NCI-H187 treated with DMSO at 0.1 percent for 48 hours (cell line): ENCODE measurements around the gene IRAK1.

Experiments
- DNase-seq: peaks from one replicate; lab custom pipeline; 2025; lab: John Stamatoyannopoulos, UW

IRAK1 gene

DNA sequence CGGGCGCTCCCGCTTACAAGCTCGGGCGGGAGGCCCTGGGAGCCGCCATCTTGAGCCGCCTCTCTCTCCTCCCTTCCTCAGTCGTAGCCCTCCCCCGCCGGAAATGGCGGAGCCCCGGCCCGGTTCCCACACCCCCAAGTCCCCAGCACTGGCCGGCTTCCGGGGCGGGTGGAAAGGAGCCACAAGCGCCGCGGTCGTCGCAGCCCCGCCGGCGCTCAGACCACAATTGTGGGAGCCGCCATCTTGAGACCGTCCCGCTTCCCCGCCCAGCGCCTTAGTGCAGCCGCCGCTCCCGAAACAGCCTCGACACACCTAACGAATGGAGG is 48.6 kb downstream of the IRAK1 start:
- DNase-seq = peak; percentile 71

DNA sequence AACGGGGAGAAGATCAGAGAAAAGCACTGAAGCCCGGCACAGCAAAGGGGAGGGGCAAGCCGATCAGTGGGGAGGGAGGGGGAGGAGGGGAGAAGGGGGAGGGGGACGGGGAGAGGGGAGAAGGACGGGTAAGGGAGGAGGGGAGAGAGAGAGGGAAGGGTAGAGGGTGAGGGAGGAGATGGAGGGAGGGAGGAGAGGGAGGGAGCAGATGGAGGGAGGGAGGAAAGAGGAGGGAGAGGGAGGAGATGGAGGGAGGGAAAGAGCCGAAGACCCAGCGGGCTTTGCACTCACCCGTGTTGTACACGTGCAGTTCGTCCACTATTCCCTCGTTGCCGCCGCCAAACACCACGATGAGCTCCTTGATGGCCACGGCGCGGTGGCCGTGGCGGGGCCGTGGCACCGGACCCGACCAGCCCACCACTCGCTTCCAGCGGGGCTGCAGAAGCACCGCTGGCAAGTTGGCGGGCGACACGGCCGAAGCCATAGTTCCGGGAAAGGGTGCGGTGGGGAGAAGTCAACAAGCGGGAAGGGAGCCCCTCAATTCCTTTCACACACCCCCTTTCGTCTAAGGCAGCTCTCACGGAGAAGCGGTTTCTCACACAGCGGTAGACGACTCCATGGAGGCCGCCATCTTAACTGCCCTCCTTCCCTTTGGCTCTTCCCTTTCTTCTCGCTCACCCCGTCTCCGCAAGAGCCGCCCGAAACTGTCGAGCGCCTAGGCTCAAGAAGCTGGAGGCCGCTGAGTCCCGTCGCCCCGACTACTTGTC is 49.2 kb downstream of the IRAK1 start:
- peak; percentile 77 for DNase-seq

- peak; percentile 40 for DNase-seq
Measured at GRCh38 chrX:153969904-153970356, 49.8 kb downstream of the IRAK1 start.

GRCh38 chrX:153969125-153969903 is 50.4 kb downstream of the IRAK1 start:
- DNase-seq = no peak

DNA sequence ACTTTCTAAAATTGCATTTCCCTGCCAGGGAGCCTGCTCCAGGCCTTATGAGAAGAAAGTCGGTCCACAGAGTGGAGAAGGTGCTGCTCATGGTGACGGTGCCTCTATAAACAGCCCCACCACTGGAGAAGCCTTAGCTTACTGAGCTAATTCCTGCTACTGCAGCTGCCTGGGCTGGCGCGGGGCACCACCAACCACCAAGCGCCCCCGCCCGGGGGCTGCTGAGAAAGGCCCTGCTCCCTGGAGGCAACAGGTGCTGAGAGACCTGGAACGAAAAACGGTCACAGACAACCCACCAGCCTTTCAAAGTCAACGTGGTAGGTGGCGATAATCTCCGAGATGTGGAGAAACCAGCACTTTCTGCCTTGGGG is 51.0 kb downstream of the IRAK1 start:
- DNase-seq = no peak

GRCh38 chrX:153968255-153968654 is 51.4 kb downstream of the IRAK1 start:
- no peak for DNase-seq

DNA sequence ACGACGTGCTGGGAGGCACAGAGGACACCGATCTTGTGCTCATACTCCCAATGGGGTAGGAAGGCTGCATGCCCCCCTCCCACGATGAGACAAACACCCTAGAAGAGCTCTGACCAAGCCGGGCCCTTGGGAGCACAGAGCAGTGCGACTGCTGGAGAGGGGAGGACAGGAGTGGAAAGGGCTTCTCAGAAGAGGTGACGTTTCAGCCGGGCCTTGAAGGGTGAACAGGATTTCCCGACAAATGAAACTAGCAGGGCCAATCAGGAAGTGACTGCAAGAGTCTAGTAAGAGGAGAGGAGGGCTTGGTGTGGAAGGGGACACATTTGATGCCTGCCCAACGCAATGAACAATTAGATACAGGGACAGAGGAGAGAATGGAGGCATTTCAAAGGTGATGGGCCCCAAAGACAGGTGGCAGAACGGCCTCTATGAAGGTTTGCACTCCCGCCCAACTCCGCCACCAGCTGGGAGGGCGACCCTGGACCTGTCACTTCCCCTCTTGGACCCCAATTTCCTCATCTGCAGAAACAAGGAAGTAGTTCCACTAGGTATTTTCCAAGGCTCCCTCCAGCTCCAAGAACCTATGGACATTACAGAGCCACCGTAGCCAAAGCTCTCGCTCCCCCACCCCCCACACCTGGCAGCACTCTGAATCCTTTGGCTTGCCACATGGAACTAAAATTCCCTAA is 52.0 kb downstream of the IRAK1 start:
- peak; percentile 63 for DNase-seq

DNA sequence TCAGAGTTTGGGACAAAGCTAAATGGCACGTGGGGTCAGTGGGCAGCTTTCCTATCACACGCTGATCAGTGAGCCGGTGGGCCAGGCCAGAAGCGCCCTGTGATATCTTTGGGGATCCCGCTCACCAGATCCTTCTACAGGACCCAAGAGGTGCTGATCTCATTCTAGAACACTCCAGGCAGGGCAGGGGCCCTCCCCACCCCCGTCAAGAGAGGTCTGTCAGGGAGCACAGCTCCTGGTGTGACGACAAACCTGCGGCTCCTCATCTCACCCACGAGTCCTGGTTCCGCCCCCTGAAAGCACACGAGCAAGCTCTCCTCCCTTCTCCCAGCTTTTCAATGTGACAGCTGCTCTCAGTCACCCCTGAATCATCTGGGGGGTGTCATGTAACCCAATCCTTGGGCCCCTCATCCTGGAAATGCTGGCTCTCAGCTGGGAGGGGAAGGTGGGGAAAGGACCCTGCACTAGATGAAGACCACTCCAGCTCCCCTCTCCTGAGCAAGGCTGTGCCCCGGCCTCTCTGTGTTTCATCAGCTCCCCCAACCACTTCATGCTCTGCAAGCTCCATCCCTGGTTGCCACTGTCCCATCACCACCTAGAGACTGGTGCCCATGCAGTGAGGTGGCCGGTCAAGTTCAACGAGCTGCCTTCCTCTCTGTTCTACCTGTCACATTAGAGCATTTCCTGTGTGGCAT is 52.7 kb downstream of the IRAK1 start:
- no peak for DNase-seq

GRCh38 chrX:153966283-153966688 is 53.4 kb downstream of the IRAK1 start:
- DNase-seq = no peak

DNA sequence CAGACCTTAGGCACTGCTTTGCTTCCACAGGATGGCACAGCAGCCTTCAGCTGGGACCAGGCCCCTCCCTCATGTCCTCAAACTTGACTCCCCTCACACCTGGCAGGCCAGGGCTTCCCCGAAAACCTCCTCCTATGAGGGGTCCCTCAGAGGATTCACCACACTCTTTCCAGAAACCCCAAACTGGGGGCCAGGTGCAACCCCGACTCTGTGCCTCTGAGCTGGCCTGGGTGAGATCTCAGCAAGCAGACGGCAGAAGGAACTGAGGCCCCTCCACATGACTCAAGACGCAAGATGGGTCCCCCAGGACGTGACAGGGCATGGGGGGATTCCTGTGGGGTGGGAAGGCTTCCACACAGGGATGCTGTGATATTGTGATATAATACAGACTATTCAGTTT is 54.3 kb downstream of the IRAK1 start:
- DNase-seq = no peak

GRCh38 chrX:153964105-153964504 is 55.6 kb downstream of the IRAK1 start:
- DNase-seq = no peak

DNA sequence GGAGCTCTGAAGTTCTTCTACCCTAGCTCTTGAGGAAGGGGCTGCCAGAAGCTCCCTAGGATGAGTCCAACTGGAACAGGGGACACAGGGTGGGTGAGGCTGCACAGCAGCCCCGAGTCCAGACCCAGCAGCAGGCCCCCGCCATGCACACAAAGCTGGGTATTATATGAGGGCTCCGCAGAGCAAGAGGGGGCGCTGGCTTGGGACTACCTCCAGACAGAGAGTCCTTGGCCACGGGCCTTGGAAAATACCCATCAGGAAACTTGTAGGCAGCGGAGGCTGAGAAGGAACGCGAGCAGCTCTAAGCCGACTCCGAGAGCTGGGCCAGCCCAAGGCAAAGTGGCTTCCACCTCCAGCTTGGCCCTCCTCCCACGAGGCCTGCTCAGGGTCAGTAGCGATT is 56.2 kb downstream of the IRAK1 start:
- DNase-seq = no peak

DNA sequence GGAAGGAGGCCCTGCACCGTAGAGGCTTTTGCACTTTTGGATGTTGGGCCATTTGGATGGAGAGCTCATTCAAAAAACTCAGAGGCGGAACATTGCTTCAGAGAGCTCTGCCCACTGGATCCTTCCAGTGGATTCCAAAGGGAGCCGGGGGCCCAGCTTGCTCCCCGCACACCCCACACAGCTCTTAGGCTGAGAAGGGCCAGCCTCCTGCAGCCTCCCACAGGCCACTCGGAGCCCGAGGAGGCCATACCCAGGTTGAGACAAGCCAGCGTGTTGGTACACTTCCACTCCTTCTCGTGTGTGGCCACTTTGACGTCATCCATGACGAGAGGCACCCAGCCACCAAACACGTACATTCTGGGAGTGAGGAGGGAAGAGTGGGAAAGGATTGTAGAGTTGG is 58.4 kb downstream of the IRAK1 start:
- no peak for DNase-seq

GRCh38 chrX:153960786-153961185 is 58.9 kb downstream of the IRAK1 start:
- DNase-seq = no peak
